ENCODE data around the gene PLXNA3.

The PLXNA3 gene

DNA sequence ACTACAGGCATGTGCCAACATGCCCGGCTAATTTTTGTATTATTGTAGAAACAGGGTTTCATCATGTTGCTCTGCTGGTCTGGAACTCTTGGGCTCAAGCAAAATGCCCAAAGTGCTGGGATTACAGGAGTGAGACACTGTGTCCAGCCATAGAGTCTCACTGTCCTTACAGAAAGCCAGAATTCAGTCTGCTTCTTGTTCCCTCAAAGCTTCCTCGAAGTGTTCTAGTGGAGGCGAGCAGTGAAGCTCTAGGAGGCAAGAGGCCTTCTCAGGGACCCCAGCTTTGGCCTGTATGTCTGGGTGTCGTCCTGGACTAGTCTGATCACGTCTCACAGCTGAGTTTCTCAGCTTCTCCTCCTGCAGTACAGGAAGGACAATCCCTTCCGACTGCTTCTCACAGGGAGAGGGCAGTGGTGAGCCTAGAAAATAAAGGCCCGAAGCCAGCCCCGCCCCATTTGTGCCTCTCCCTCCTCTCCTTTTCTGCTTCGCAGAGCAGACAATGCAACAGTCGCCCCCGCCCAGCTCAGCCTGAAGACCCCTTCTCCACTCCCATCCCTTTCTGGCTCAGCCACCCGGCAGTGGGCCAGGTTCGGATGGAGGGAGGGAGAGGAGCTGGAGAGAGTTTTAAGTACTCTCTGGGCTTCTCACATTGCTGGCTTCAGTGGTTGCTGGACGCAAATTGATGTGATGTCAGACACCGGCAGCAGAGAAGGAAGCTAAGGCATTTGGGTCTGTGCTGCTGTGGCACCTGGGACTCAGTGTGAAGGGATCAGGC lies 69.0 kb downstream of the PLXNA3 start:
- peak overlapping the region in 1 of 2 donors; percentile 30 for H3K4me3 ChIP-seq (replicated peaks in 1 of 2; ENCODE audit: low read depth in 2 of 2, low read length in 2 of 2)
- DNase-seq (ENCODE audit: low read depth in 2 of 2): peak; percentile 74 to 88
- TF ChIP-seq CTCF (IDR thresholded peaks at IDR 0.05; ENCODE audit: low read depth, low read length): peak; percentile 58

Measured in cardiac fibroblast (primary cell).